ENCODE results near the gene HSPA1L. TPM values are rescaled to one million over a fixed set of nuclear protein-coding genes. Genes with fewer than 3 reads are reported as not detected.

Gene HSPA1L
- 0.66 and 1.0 TPM in 2 replicates for total RNA-seq (2013; cell fraction: nucleolus; rRNA removed)
- total RNA-seq (2014; rRNA removed): 1.2 and 1.4 TPM in 2 replicates
- 1.4 and 1.6 TPM in 2 replicates for total RNA-seq (2014; rRNA removed; fragmentation: Illumina TruSeq; extraction: Trizol)
- 1.5 and 1.6 TPM in 2 replicates for total RNA-seq (2021)
- 0.67 TPM for polyA plus RNA-seq (2011; ENCODE audit: low read depth)
- 1.8 and 1.9 TPM in 2 replicates for polyA plus RNA-seq (2011; rRNA removed)
- polyA plus RNA-seq (2011; cell fraction: cytosol; rRNA removed): 1.1 TPM in 2 replicates
- polyA plus RNA-seq (2011; cell fraction: nucleus; rRNA removed): 0.82 and 1.1 TPM in 2 replicates
- polyA plus RNA-seq (2012): 0.54 and 0.86 TPM in 2 replicates
- polyA plus RNA-seq (2014; fragmentation: Illumina TruSeq; extraction: Trizol): 1.5 and 1.6 TPM in 2 replicates
- under 1 TPM; 0.69 TPM for polyA plus RNA-seq (2014; fragmentation: Nextera tagmentation; extraction: Ambion mirVana)
- polyA plus RNA-seq (2014; rRNA removed): 1.4 and 1.6 TPM in 2 replicates
- 1 to 10 TPM; 1.6 to 2.5 TPM for polyA plus RNA-seq (2016; fragmentation: Nextera tagmentation; extraction: Ambion mirVana)
- polyA minus RNA-seq (2011; rRNA and poly(A)+ RNA removed): 1.3 and 1.4 TPM in 2 replicates
- polyA minus RNA-seq (2011; cell fraction: cytosol; rRNA and poly(A)+ RNA removed): 0.94 TPM in 1 of 2 replicates, not detected in the other
- polyA minus RNA-seq (2011; cell fraction: nucleus; rRNA and poly(A)+ RNA removed): 0.29 and 0.36 TPM in 2 replicates
- percentile 44 among the genes with signal in this experiment for Bru-seq, nascent RNA
- percentile 39 among the genes with signal in this experiment for BruChase-seq, experiment 1, labeled RNA remaining after a 6-hour chase
- percentile 49 among the genes with signal in this experiment for BruChase-seq, experiment 2, labeled RNA remaining after a 2-hour chase
- long read RNA-seq, experiment 1, partial matches to known transcripts: 0 of 2 reads
- long read RNA-seq, experiment 1, other reads (novel, unspliced or antisense): 2 of 2 reads
- long read RNA-seq, experiment 2, partial matches to known transcripts: 0 of 12 reads
- long read RNA-seq, experiment 2, other reads (novel, unspliced or antisense): 12 of 12 reads

- peak; percentile 58 for ATAC-seq
- Histone ChIP-seq H3K9ac (ENCODE audit: control insufficient read depth, insufficient read depth, low read length) (peak within 1 kb of the TSS; percentile 64), H2AFZ (ENCODE audit: control insufficient read depth, low read depth, low read length) (peak within 1 kb of the TSS; percentile 91), H3K36me3 (ENCODE audit: control insufficient read depth in 2 of 2, insufficient read depth in 2 of 2, low read length in 1 of 2) (no peaks in the 10 kb centered on the region), H3K27me3 (replicated peaks in 1 of 2; ENCODE audit: control insufficient read depth in 2 of 2, insufficient read depth in 2 of 2, low read length in 1 of 2) (no peaks in the 10 kb centered on the region), H3K79me2 (ENCODE audit: control insufficient read depth, insufficient read depth, low read length) (no peaks in the 10 kb centered on the region; the same call in 1 of the 2 replicates), H3K4me2 (ENCODE audit: control insufficient read depth, insufficient read depth) (peak within 1 kb of the TSS; percentile 90), H4K20me1 (ENCODE audit: control insufficient read depth, insufficient read depth) (no peaks in the 10 kb centered on the region), H3K9me3 (replicated peaks; ENCODE audit: control insufficient read depth, insufficient read depth, low read length) (no peaks in the 10 kb centered on the region), H3K4me3 (peak within 1 kb of the TSS; percentile 94), H3K27ac (ENCODE audit: control insufficient read depth, insufficient read depth) (peak within 1 kb of the TSS; percentile 58), H3K4me1 (ENCODE audit: control insufficient read depth, insufficient read depth, low read length) (peaks cover 29% of the 10 kb centered on the region)
- RAD21 ChIA-PET (ENCODE audit: unreplicated experiment): interaction anchor here (0.6 to 4.3 kb wide), 10 partner anchors 9 to 258 kb away, joined by 3 to 27 read pairs (median 12); partner anchors contain the start of genes CLIC1, DDAH2, HSPA1B and LSM2
- intact Hi-C loops (cut with micrococcal nuclease; ENCODE audit: unreplicated experiment) (no loop called here), in situ Hi-C loops (cut with MboI) (no loop called here)
- WGBS (ENCODE audit: insufficient coverage, insufficient replicate concordance, low lambda C conversion rate, missing lambda C conversion rate): 1% methylated on average over 54 of the region's 56 CpGs
- peak; percentile 27 for FAIRE-seq
- BruUV-seq (replicated peaks): no TSS peak
- POLR2A ChIA-PET: interaction anchor here (0.6 to 5.2 kb wide), 11 partner anchors 9 to 194 kb away, joined by 3 to 91 read pairs (median 5); partner anchors contain the start of genes CLIC1, HSPA1B, LSM2 and MSH5
- DNase-seq (ENCODE audit: low read depth, low spot score): no peak
- CTCF ChIA-PET: interaction anchor here (0.8 to 1.1 kb wide), 7 partner anchors 8 to 134 kb away, joined by 3 to 6 read pairs (median 3); partner anchors contain the start of genes LSM2 and LY6G5C
- SMC1A ChIA-PET (ENCODE audit: uncharacterized antibody, unreplicated experiment): interaction anchor here (1.0 to 3.0 kb wide), 8 partner anchors 9 to 85 kb away, joined by 3 to 10 read pairs (median 4); partner anchors contain the start of gene LSM2
- no peak for TF ChIP-seq NR2C2 (IDR thresholded peaks at IDR 0.05; ENCODE audit: borderline replicate concordance, control insufficient read depth, insufficient read length, low read depth)
- 0 out of 2 replicates have a peak, but pooled peaks have one; percentile 35 for TF ChIP-seq NBN (IDR thresholded peaks at IDR 0.05)
- TF ChIP-seq NKRF (conservative IDR thresholded peaks at IDR 0.05): peak; percentile 52; the same call in 1 of the 2 replicates
- TF ChIP-seq EP300 (IDR thresholded peaks at IDR 0.05; ENCODE audit: borderline replicate concordance in 1 of 2, control insufficient read depth in 1 of 2, low read depth in 2 of 2, low read length in 2 of 2): 0 out of 4 replicates have a peak, but pooled peaks of 1 of the 2 experiments have one; percentile 30
- no peak for TF ChIP-seq NRF1 (conservative IDR thresholded peaks at IDR 0.05; ENCODE audit: low read depth, low read length)
- TF ChIP-seq NFYB (IDR thresholded peaks at IDR 0.05; ENCODE audit: insufficient read depth, low read depth, low read length): peak; percentile 78
- TF ChIP-seq POLR2AphosphoS2 (IDR thresholded peaks at IDR 0.05; ENCODE audit: low read depth, low read length): 0 out of 2 replicates have a peak, but pooled peaks have one; percentile 64
- TF ChIP-seq TCF12 (IDR thresholded peaks at IDR 0.05; ENCODE audit: low read depth, low read length): peak; percentile 62; the same call in 1 of the 2 replicates
- TF ChIP-seq IKZF2 (IDR thresholded peaks at IDR 0.05): peak in 1 of 2 experiments; percentile 27; a peak in 1 of 4 replicates
- TF ChIP-seq POLR2AphosphoS5 (IDR thresholded peaks at IDR 0.05; ENCODE audit: low read length): peak; percentile 93
- peak; percentile 81 for TF ChIP-seq POLR2A (IDR thresholded peaks at IDR 0.05; ENCODE audit: low read depth, low read length)
- TF ChIP-seq, protein P1, sequence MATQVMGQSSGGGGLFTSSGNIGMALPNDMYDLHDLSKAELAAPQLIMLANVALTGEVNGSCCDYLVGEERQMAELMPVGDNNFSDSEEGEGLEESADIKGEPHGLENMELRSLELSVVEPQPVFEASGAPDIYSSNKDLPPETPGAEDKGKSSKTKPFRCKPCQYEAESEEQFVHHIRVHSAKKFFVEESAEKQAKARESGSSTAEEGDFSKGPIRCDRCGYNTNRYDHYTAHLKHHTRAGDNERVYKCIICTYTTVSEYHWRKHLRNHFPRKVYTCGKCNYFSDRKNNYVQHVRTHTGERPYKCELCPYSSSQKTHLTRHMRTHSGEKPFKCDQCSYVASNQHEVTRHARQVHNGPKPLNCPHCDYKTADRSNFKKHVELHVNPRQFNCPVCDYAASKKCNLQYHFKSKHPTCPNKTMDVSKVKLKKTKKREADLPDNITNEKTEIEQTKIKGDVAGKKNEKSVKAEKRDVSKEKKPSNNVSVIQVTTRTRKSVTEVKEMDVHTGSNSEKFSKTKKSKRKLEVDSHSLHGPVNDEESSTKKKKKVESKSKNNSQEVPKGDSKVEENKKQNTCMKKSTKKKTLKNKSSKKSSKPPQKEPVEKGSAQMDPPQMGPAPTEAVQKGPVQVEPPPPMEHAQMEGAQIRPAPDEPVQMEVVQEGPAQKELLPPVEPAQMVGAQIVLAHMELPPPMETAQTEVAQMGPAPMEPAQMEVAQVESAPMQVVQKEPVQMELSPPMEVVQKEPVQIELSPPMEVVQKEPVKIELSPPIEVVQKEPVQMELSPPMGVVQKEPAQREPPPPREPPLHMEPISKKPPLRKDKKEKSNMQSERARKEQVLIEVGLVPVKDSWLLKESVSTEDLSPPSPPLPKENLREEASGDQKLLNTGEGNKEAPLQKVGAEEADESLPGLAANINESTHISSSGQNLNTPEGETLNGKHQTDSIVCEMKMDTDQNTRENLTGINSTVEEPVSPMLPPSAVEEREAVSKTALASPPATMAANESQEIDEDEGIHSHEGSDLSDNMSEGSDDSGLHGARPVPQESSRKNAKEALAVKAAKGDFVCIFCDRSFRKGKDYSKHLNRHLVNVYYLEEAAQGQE (IDR thresholded peaks at IDR 0.05; ENCODE audit: low read depth, low read length): no peak
Measured at GRCh38 chr6:31815025-31815838, at the start of gene HSPA1L, which contains the start of gene HSPA1A. Gene HSPA1L (minus strand): TSS chr6:31815283. CDS start chr6:31811972, 3,311 bp downstream. Gene HSPA1A (plus strand): TSS chr6:31815543. CDS start chr6:31815757, 214 bp downstream.

Data from GM12878 (cell line).